Mesenchymal stem cell (in vitro differentiated cells and primary cell): ENCODE results near the gene PAFAH2.
A peak's percentile ranks its signal among the peaks of the same experiment; 100 is the strongest.

Source experiments
- DNase-seq: peaks from one replicate; pipeline ENCODE4 v3.0.0-alpha.2; 2013
- H2AFZ ChIP-seq: one replicate; pipeline ENCODE4 v1.6.1; 2013; ENCODE audit warnings: low read depth, mild to moderate bottlenecking, control low read depth, inconsistent platforms, low read length, moderate library complexity
- H2AK5ac ChIP-seq: 2 replicates; pipeline ENCODE4 v1.6.1; 2013; ENCODE audit warnings: low read length, moderate library complexity, mild to moderate bottlenecking, inconsistent platforms; ENCODE audit not compliant: severe bottlenecking
- H2BK120ac ChIP-seq: one replicate; pipeline ENCODE4 v1.6.1; 2013; ENCODE audit warnings: low read depth, mild to moderate bottlenecking, inconsistent platforms, low read length, moderate library complexity
- H2BK12ac ChIP-seq, 2 experiments: one replicate each; pipeline ENCODE4 v1.6.1; 2013; ENCODE audit warnings: inconsistent platforms in 2 of 2, low read length in 2 of 2, mild to moderate bottlenecking in 2 of 2, moderate library complexity in 2 of 2, control low read depth in 1 of 2
- H2BK15ac ChIP-seq: one replicate; pipeline ENCODE4 v1.6.1; 2013; ENCODE audit warnings: mild to moderate bottlenecking, low read depth, inconsistent platforms; ENCODE audit not compliant: poor library complexity, severe bottlenecking
- H2BK5ac ChIP-seq: 2 replicates; pipeline ENCODE4 v1.6.1; 2013; ENCODE audit warnings: low read depth, mild to moderate bottlenecking, low read length, control low read depth, inconsistent platforms; ENCODE audit not compliant: poor library complexity, severe bottlenecking
- H3K14ac ChIP-seq, 2 experiments: one replicate each; pipeline ENCODE4 v1.6.1; 2013; ENCODE audit warnings: inconsistent platforms in 2 of 2, low read length in 2 of 2, control low read depth in 1 of 2, mild to moderate bottlenecking in 1 of 2, moderate library complexity in 1 of 2
- H3K18ac ChIP-seq, 2 experiments: one replicate each; pipeline ENCODE4 v1.6.1; 2013; ENCODE audit warnings: inconsistent platforms in 2 of 2, low read length in 2 of 2, control low read depth in 1 of 2, low read depth in 1 of 2, mild to moderate bottlenecking in 1 of 2
- H3K23ac ChIP-seq, 2 experiments: one replicate each; pipeline ENCODE4 v1.6.1; 2013; ENCODE audit warnings: inconsistent platforms in 2 of 2, low read length in 2 of 2, mild to moderate bottlenecking in 2 of 2, moderate library complexity in 2 of 2, control low read depth in 1 of 2
- H3K27ac ChIP-seq: 2 replicates; pipeline ENCODE4 v1.5.1; 2013; ENCODE audit warnings: mild to moderate bottlenecking, moderate library complexity, low read length, control low read depth, inconsistent platforms; ENCODE audit not compliant: poor library complexity, severe bottlenecking
- H3K27me3 ChIP-seq, 2 experiments: 2 replicates each; pipeline versions ENCODE4 v1.6.1 to v1.7.0; 2013; ENCODE audit warnings: low read length in 2 of 2, mild to moderate bottlenecking in 2 of 2, moderate library complexity in 2 of 2, control low read depth in 1 of 2, inconsistent platforms in 1 of 2; ENCODE audit not compliant: control insufficient read depth in 1 of 2, insufficient read depth in 1 of 2
- H3K36me3 ChIP-seq, 2 experiments: 2 replicates each; pipeline versions ENCODE4 v1.6.1 to v1.7.0; 2013; ENCODE audit warnings: low read length in 2 of 2, control low read depth in 1 of 2, inconsistent platforms in 1 of 2, low read depth in 1 of 2, mild to moderate bottlenecking in 1 of 2; ENCODE audit not compliant: insufficient read depth in 2 of 2, control insufficient read depth in 1 of 2
- H3K4ac ChIP-seq, 2 experiments: one replicate each; pipeline ENCODE4 v1.6.1; 2013; ENCODE audit warnings: inconsistent platforms in 2 of 2, low read length in 2 of 2, mild to moderate bottlenecking in 2 of 2, moderate library complexity in 2 of 2, control low read depth in 1 of 2, low read depth in 1 of 2
- H3K4me1 ChIP-seq: 2 replicates; pipeline ENCODE4 v1.6.1; 2013; ENCODE audit warnings: low read depth, low read length, control low read depth; ENCODE audit not compliant: control insufficient read depth, insufficient read depth
- H3K4me2 ChIP-seq: 2 replicates; pipeline ENCODE4 v1.6.1; 2013; ENCODE audit warnings: low read length, mild to moderate bottlenecking, inconsistent platforms; ENCODE audit not compliant: poor library complexity, severe bottlenecking
- H3K4me3 ChIP-seq, 2 experiments: 2 replicates each; pipeline versions ENCODE4 v1.5.1 to v1.7.0; 2013; ENCODE audit warnings: low read length in 2 of 2, mild to moderate bottlenecking in 2 of 2, control low read depth in 1 of 2, low read depth in 1 of 2; ENCODE audit not compliant: insufficient read depth in 1 of 2
- H3K79me1 ChIP-seq: replicated peaks from 2 replicates; pipeline ENCODE4 v1.6.1; 2013; ENCODE audit warnings: mild to moderate bottlenecking, control low read depth, low read length, inconsistent platforms; ENCODE audit not compliant: poor library complexity, severe bottlenecking
- H3K9ac ChIP-seq: 2 replicates; pipeline ENCODE4 v1.7.0; 2013; ENCODE audit warnings: mild to moderate bottlenecking, low read length, moderate library complexity
- H3K9me3 ChIP-seq: 2 replicates; pipeline ENCODE4 v1.7.0; 2013; ENCODE audit warnings: mild to moderate bottlenecking, low read length; ENCODE audit not compliant: control insufficient read depth
- H4K8ac ChIP-seq: one replicate; pipeline ENCODE4 v1.6.1; 2013; ENCODE audit warnings: inconsistent platforms, mild to moderate bottlenecking, low read length, moderate library complexity
- H4K91ac ChIP-seq: one replicate; pipeline ENCODE4 v1.6.1; 2013; ENCODE audit warnings: mild to moderate bottlenecking, low read length, inconsistent platforms
- WGBS: methylation state at CpG from one replicate; pipeline ENCODE4 v1.1.7; 2013; ENCODE audit warnings: mixed read lengths; 5-methylcytosine and 5-hydroxymethylcytosine counted together

The PAFAH2 gene

DNA sequence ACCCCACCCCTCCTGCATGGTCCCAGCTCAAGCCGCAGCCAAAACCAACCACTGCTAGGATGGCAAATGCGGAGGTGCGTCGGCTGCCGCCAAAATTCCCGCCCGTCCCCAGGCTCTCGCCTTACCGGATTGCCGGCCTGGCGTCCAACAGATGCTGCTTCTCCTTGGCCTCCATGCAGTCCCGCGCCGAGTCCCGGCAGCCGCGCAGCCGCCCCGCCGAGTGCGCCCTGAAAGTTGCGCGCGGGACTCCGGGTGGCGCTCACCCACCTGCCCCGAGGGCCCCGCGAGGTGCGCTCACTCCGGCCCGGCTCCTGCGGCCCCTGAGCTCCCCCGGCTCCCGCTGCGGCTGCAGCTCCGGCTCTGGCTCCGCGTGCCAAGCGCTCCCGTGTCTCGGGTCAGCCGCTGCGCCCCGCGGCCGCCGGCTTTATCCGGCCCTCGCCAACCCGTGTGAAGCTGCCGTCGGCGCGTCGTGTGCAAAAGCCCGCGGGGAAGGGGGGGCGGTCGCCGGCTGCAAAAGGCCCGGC, 47.9 kb upstream of the PAFAH2 start, which contains the start of gene SLC30A2:
Gene SLC30A2, minus strand, starts transcription at position 397 of the 524 bp plus-strand sequence. Its CDS starts 222 bp downstream, at position 175.
- Histone ChIP-seq H3K27ac (no peak within 1 kb of the TSS), H3K9ac (no peak within 1 kb of the TSS), H3K23ac (peak within 1 kb of the TSS in 1 of 2 experiments; percentile 64), H2AK5ac (no peak within 1 kb of the TSS), H3K27me3 (peaks cover 86 to 96% of the 10 kb centered on the region in 2 experiments), H3K9me3 (no peaks in the 10 kb centered on the region), H3K36me3 (no peaks in the 10 kb centered on the region), H3K4ac (no peak within 1 kb of the TSS), H3K4me1 (peaks cover 9% of the 10 kb centered on the region), H3K4me3 (no peak within 1 kb of the TSS), H2BK15ac (no peak within 1 kb of the TSS), H4K91ac (no peak within 1 kb of the TSS), H3K79me1 (no peaks in the 10 kb centered on the region), H2BK5ac (no peak within 1 kb of the TSS), H3K14ac (no peak within 1 kb of the TSS), H3K4me2 (peak within 1 kb of the TSS; percentile 41), H2AFZ (no peak within 1 kb of the TSS), H4K8ac (no peak within 1 kb of the TSS), H2BK120ac (no peak within 1 kb of the TSS), H3K18ac (no peak within 1 kb of the TSS), H2BK12ac (no peak within 1 kb of the TSS)
- DNase-seq = no peak
- 1% methylated on average over 48 of the region's 62 CpGs for WGBS

DNA sequence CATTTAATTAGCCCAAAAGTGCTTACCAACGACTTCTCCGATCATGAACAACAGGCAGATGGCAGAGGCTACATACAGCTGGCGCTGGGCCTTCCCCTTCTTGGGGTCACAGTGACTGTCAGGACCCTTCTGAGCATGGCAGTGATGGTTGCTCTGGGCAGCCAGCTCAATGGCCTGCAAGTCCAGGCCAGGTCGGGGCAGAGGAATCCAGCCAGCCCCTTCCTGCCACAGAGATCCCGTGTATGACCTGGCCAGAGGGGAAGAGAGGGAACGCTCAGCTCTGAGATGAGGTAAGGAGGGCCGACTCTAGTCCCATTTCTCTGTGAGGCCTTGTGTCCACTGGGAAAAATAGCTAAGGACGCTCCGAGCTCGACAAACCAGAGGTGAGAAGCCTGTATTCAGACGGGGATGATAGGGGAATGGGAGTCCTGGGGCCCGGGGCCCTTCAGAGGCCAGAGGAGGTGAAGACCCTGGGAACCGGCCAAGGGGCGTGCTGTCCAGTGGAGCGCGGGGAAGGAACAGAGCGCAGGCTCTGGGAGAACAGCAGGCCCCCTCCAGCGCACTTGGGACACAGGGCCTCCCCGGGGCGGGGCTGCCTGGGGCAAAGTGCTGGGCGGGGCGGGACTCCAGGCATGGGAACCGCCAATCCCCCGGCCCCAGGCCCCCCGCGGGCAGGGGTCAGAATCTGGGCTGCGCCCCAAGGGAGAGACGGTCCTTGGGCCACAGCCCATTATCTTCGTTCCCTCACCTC, 47.3 kb upstream of the PAFAH2 start:
- H3K4me2 ChIP-seq = no peak overlapping the region
- H3K36me3 ChIP-seq = no peaks in the 10 kb centered on the region
- H2BK12ac ChIP-seq = no peak overlapping the region
- no peak overlapping the region for H2AK5ac ChIP-seq
- H2BK5ac ChIP-seq = no peak overlapping the region
- H3K9me3 ChIP-seq = no peaks in the 10 kb centered on the region
- H4K91ac ChIP-seq = no peak overlapping the region
- DNase-seq = no peak
- H3K27ac ChIP-seq = no peak overlapping the region
- peaks cover 9% of the 10 kb centered on the region for H3K4me1 ChIP-seq
- peak overlapping the region in 1 of 2 experiments; percentile 64 for H3K23ac ChIP-seq
- no peak overlapping the region for H3K18ac ChIP-seq
- no peak overlapping the region for H4K8ac ChIP-seq
- peaks cover 84 to 92% of the 10 kb centered on the region in 2 experiments for H3K27me3 ChIP-seq
- H2AFZ ChIP-seq = no peak overlapping the region
- H3K79me1 ChIP-seq = no peaks in the 10 kb centered on the region
- H2BK15ac ChIP-seq = no peak overlapping the region
- H3K4me3 ChIP-seq = no peak overlapping the region
- H2BK120ac ChIP-seq = no peak overlapping the region
- 37% methylated on average over 29 of the region's 29 CpGs for WGBS
- H3K14ac ChIP-seq = no peak overlapping the region
- H3K9ac ChIP-seq = no peak overlapping the region
- no peak overlapping the region for H3K4ac ChIP-seq

DNA sequence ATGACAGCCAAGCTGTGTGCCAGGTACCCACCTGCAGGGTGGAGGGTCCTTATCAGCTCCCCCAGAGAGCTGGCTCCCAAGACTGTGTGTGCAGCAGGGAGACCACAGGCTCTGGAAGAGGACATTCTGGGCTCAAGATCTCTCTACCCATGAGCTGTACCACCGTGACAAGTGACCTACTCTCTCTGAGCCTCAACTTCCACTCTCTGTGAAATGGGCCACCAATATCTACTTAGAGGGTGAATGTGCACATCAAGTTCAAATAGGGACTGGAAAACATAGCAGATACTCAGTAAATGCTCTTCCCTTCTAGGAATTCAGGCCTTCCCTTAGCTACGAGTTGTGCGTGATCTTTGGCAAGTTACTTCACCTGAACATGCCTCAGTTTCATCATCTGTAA, 46.6 kb upstream of the PAFAH2 start:
- Histone ChIP-seq H2AFZ (no peak overlapping the region), H3K4me3 (no peak overlapping the region), H2BK12ac (no peak overlapping the region), H3K27me3 (peaks cover 77 to 91% of the 10 kb centered on the region in 2 experiments), H2BK15ac (no peak overlapping the region), H3K27ac (no peak overlapping the region), H3K18ac (no peak overlapping the region), H2BK120ac (no peak overlapping the region), H3K23ac (no peak overlapping the region), H3K79me1 (no peaks in the 10 kb centered on the region), H3K9me3 (no peaks in the 10 kb centered on the region), H3K4me1 (peaks cover 9% of the 10 kb centered on the region), H3K9ac (no peak overlapping the region), H3K4me2 (no peak overlapping the region), H3K4ac (no peak overlapping the region), H2BK5ac (no peak overlapping the region), H2AK5ac (no peak overlapping the region), H3K14ac (no peak overlapping the region), H3K36me3 (no peaks in the 10 kb centered on the region), H4K8ac (no peak overlapping the region), H4K91ac (no peak overlapping the region)
- no peak for DNase-seq
- 93% methylated on average over 3 of the region's 3 CpGs for WGBS

DNA sequence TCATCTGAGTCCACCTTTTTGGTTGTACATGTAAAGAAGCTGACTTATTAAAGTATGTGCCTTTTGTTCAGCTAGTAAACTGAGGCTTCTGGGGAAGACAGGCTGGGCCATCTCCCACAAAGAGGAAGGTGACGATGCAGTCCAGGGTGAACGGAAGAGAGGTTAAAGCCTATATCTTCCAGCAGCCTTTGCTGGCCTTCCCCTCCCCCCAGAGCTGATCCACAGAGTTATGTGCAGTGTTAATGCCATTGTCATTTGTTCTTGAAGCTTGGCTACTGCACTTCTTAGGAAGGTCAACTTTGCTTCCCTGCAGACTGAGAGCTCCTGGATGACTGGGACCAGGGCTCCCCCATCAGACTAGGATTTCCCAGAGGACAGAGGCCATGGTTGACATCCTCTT, 45.9 kb upstream of the PAFAH2 start:
- no peaks in the 10 kb centered on the region for H3K79me1 ChIP-seq
- H4K91ac ChIP-seq = no peak overlapping the region
- H4K8ac ChIP-seq = no peak overlapping the region
- 100% methylated on average over 2 of the region's 2 CpGs for WGBS
- H3K18ac ChIP-seq = no peak overlapping the region
- no peak overlapping the region for H2AFZ ChIP-seq
- H3K27ac ChIP-seq = no peak overlapping the region
- H2BK15ac ChIP-seq = no peak overlapping the region
- no peak overlapping the region for H3K23ac ChIP-seq
- H2BK12ac ChIP-seq = no peak overlapping the region
- no peak overlapping the region for H3K4me2 ChIP-seq
- H3K9me3 ChIP-seq = no peaks in the 10 kb centered on the region
- no peak overlapping the region for H3K4me3 ChIP-seq
- H3K4me1 ChIP-seq = peaks cover 9% of the 10 kb centered on the region
- no peak overlapping the region for H3K4ac ChIP-seq
- DNase-seq = no peak
- H2BK120ac ChIP-seq = no peak overlapping the region
- peaks cover 71 to 90% of the 10 kb centered on the region in 2 experiments for H3K27me3 ChIP-seq
- no peak overlapping the region for H2AK5ac ChIP-seq
- H3K14ac ChIP-seq = no peak overlapping the region
- H3K9ac ChIP-seq = no peak overlapping the region
- H2BK5ac ChIP-seq = no peak overlapping the region
- no peaks in the 10 kb centered on the region for H3K36me3 ChIP-seq
